ENCODE results near the gene FGFBP3. TPM values are rescaled to one million over a fixed set of nuclear protein-coding genes. Genes with fewer than 3 reads are reported as not detected.
A peak's percentile ranks its signal among the peaks of the same experiment; 100 is the strongest.

Gene FGFBP3
- polyA plus RNA-seq, 1 donor (not counting 4 experiments of a cell fraction or from before 2014, with no cell fraction given) = 0.22 TPM

- DNase-seq (ENCODE audit: low read depth, low spot score) (no peak), FAIRE-seq (no peak)
- Histone ChIP-seq H3K9ac (ENCODE audit: control insufficient read depth, extremely low read depth, insufficient read depth, low read length) (no peak overlapping the region), H4K20me1 (ENCODE audit: control insufficient read depth, extremely low read depth, insufficient read depth, low read length) (no peaks in the 10 kb centered on the region), H3K9me3 (ENCODE audit: control insufficient read depth, low read depth, low read length) (no peaks in the 10 kb centered on the region), H3K4me2 (ENCODE audit: control insufficient read depth, extremely low read depth, insufficient read depth, low read depth, low read length) (no peak overlapping the region), H3K79me2 (ENCODE audit: control insufficient read depth, insufficient read depth, low read length) (peaks cover 82% of the 10 kb centered on the region), H2AFZ (ENCODE audit: control insufficient read depth, low read length) (no peak overlapping the region), H3K4me3 (ENCODE audit: control insufficient read depth in 2 of 3, extremely low read depth in 1 of 3, insufficient read depth in 2 of 3, low read depth in 1 of 3, low read length in 3 of 3) (no peak overlapping the region), H3K27me3 (ENCODE audit: control insufficient read depth, extremely low read depth, insufficient read depth, low read length) (no peaks in the 10 kb centered on the region), H3K9me1 (ENCODE audit: control insufficient read depth, extremely low read depth, insufficient read depth, low read length) (peaks cover 5% of the 10 kb centered on the region), H3K27ac (ENCODE audit: control insufficient read depth, insufficient read depth, low read length) (no peak overlapping the region), H3K36me3 (ENCODE audit: control insufficient read depth in 2 of 2, extremely low read depth in 1 of 2, insufficient read depth in 2 of 2, low read length in 2 of 2) (peaks cover 9 to 12% of the 10 kb centered on the region in 2 experiments), H3K4me1 (ENCODE audit: control insufficient read depth, extremely low read depth, insufficient read depth, low read length) (peaks cover 19% of the 10 kb centered on the region)
- dilution Hi-C loops (cut with MboI; ENCODE audit: extremely low pct_ligation_motif_present, low sequenced_read_pairs) = no loop called here
- TF ChIP-seq CTCF (optimal IDR thresholded peaks at IDR 0.05 in 1 of 3, IDR thresholded peaks at IDR 0.05 in 1 of 3, conservative IDR thresholded peaks at IDR 0.05 in 1 of 3; ENCODE audit: extremely low read depth in 1 of 3, insufficient read depth in 2 of 3, low read length in 3 of 3) (no peak), EZH2 (IDR thresholded peaks at IDR 0.05; ENCODE audit: low read length) (no peak)
Observed at GRCh38 chr10:91932737-91933136, 23.5 kb upstream of the FGFBP3 start.

- H3K9me1 ChIP-seq (ENCODE audit: control insufficient read depth, extremely low read depth, insufficient read depth, low read length) = peaks cover 5% of the 10 kb centered on the region
- FAIRE-seq = peak; percentile 63
- H3K36me3 ChIP-seq (ENCODE audit: control insufficient read depth in 2 of 2, extremely low read depth in 1 of 2, insufficient read depth in 2 of 2, low read length in 2 of 2) = peaks cover 7 to 9% of the 10 kb centered on the region in 2 experiments
- H3K4me2 ChIP-seq (ENCODE audit: control insufficient read depth, extremely low read depth, insufficient read depth, low read depth, low read length) = no peak overlapping the region
- H3K27me3 ChIP-seq (ENCODE audit: control insufficient read depth, extremely low read depth, insufficient read depth, low read length) = no peaks in the 10 kb centered on the region
- TF ChIP-seq EZH2 (IDR thresholded peaks at IDR 0.05; ENCODE audit: low read length) = no peak
- no peak for TF ChIP-seq CTCF (optimal IDR thresholded peaks at IDR 0.05 in 1 of 3, IDR thresholded peaks at IDR 0.05 in 1 of 3, conservative IDR thresholded peaks at IDR 0.05 in 1 of 3; ENCODE audit: extremely low read depth in 1 of 3, insufficient read depth in 2 of 3, low read length in 3 of 3)
- dilution Hi-C loops (cut with MboI; ENCODE audit: extremely low pct_ligation_motif_present, low sequenced_read_pairs) = no loop called here
- no peaks in the 10 kb centered on the region for H4K20me1 ChIP-seq (ENCODE audit: control insufficient read depth, extremely low read depth, insufficient read depth, low read length)
- H3K79me2 ChIP-seq (ENCODE audit: control insufficient read depth, insufficient read depth, low read length) = peaks cover 83% of the 10 kb centered on the region
- H3K4me3 ChIP-seq (ENCODE audit: control insufficient read depth in 2 of 3, extremely low read depth in 1 of 3, insufficient read depth in 2 of 3, low read depth in 1 of 3, low read length in 3 of 3) = no peak overlapping the region
- H2AFZ ChIP-seq (ENCODE audit: control insufficient read depth, low read length) = no peak overlapping the region
- no peaks in the 10 kb centered on the region for H3K9me3 ChIP-seq (ENCODE audit: control insufficient read depth, low read depth, low read length)
- no peak overlapping the region for H3K9ac ChIP-seq (ENCODE audit: control insufficient read depth, extremely low read depth, insufficient read depth, low read length)
- H3K27ac ChIP-seq (ENCODE audit: control insufficient read depth, insufficient read depth, low read length) = no peak overlapping the region
- DNase-seq (ENCODE audit: low read depth, low spot score) = no peak
- peaks cover 19% of the 10 kb centered on the region for H3K4me1 ChIP-seq (ENCODE audit: control insufficient read depth, extremely low read depth, insufficient read depth, low read length)
Observed at GRCh38 chr10:91931526-91932190, 22.4 kb upstream of the FGFBP3 start.
